GM19193 (cell line): ENCODE measurements around the gene HCN1.

Source experiments
- POLR2A ChIP-seq: IDR thresholded peaks from 4 replicates; pipeline ENCODE4 v1.6.1; 2011; ENCODE audit not compliant: insufficient read depth, insufficient read length; ENCODE audit errors: extremely low read depth

HCN1 gene

GRCh38 chr5:45288746-45289145 is 407.4 kb downstream of the HCN1 start:
- no peak for TF ChIP-seq POLR2A

- TF ChIP-seq POLR2A = no peak
Observed at GRCh38 chr5:45284436-45284835, 411.7 kb downstream of the HCN1 start.

- no peak for TF ChIP-seq POLR2A
Observed at GRCh38 chr5:45281081-45281480, 415.1 kb downstream of the HCN1 start.

DNA sequence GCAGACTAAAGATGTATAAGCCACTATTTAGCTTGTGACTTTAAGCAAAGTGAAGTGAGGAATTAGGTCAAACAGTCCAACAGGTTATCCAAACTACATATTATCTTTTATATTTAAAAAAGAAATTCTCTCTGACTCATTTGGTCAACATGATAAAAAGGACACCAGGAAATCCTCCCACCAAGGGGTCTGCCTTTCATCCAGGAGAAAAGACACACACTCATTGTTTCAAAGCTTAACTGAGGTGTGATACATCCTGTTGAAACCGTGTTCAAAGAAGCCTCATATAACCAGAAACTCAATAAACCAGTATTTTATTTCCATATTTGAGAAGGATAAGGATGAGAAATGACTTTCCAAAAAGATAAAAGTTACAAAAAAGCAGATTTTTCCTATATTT is 417.1 kb downstream of the HCN1 start:
- no peak for TF ChIP-seq POLR2A

DNA sequence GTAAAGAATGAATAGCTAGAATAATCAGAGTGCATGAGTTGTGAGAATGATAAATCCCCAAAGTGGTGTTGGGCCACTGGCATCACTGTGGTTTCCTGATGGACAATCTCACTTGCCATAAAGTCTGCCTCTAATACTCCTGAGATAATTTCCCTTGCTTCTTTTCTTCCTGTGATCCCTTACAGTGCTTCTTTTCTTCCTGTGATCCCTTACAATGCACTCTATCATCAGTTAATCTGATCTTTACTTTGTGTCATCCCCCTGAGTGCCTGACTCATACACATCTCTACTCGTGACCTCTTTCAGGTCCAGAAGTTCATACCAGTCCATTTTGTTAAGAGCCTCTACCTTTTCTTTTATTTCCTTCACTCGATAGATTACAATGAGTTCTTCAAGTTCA is 418.3 kb downstream of the HCN1 start:
- no peak for TF ChIP-seq POLR2A

- no peak for TF ChIP-seq POLR2A
Observed at GRCh38 chr5:45274241-45274640, 421.9 kb downstream of the HCN1 start.

DNA sequence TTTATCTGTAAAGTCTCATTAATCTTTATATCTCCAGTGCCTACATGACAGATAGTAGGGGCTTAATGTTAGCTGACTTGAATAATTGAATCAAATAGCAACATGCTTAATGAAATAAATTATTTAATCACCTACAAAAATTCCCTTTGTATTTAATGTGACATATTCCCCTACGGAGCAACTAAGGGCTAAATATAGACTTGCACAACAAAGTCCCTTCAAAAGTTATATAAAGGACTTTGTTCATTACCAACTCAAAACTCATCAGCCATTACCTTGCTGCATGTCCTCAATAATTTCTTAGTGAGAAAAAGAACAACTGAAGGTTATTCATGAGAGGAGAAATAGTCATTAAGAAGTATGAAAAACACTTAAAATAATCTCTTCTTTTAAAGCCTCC is 424.6 kb downstream of the HCN1 start:
- no peak for TF ChIP-seq POLR2A

DNA sequence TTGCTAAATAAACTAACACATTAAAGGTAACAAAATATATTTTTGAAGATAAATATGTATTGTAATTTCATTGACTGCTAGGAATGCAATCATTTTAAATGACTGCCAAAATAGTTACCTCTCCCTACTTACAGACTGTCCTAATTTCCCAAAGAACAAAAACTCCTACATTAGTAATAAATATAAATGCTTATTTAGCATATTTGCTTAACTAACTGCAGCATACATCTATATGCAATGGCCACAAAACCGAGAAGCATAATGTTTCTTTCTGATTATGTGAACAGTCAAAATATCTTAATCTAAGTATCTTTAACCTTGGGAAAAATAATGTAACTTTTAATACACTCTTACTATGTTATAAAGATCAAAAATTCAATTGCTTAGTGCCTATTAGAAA is 431.7 kb downstream of the HCN1 start:
- TF ChIP-seq POLR2A = no peak

DNA sequence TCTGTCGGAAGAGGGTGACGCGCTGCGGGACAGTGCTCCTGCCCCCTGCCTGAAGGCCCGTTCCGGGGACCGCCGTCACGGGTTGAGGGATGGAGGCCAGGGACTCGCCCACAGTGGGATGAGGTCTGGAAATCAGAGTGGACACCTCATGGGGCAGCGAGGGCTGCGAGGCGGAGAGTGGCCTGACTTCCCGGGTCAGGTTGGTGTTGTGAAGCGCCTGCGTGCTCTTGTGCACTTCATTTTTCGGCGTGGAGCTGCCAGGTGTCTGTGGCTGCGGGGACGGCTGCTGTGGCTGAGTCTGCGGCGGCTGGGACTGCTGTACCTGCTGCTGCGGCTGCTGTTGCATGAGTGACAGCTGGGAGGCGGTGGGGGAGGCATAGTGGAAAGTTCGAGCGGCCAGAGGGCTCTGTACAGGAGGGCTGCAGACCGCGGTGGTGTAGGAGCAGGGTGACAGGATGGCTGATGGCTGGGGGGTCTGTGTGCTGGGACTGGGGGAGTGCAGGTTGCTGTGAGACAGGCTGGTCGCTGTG is 434.1 kb downstream of the HCN1 start:
- no peak for TF ChIP-seq POLR2A

- TF ChIP-seq POLR2A = no peak
Observed at GRCh38 chr5:45261125-45261524, 435.1 kb downstream of the HCN1 start.

DNA sequence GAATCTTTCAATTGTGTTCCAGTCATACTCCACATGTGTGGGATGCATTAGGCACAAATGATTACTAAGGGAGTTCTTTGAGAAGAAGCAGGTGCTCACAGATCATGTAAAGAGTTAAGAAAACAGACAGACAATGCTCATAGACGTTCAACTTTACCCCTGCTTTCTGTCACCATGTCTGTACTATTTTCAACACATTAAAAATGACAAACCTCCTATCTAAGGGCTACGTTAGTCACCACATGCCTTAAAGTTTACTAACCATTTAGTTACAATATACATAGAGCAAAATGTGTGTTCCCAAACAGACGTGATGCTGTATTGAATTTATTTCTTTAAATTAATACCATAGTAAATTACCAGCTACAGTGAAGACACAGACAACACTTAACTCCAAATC is 435.9 kb downstream of the HCN1 start:
- no peak for TF ChIP-seq POLR2A

DNA sequence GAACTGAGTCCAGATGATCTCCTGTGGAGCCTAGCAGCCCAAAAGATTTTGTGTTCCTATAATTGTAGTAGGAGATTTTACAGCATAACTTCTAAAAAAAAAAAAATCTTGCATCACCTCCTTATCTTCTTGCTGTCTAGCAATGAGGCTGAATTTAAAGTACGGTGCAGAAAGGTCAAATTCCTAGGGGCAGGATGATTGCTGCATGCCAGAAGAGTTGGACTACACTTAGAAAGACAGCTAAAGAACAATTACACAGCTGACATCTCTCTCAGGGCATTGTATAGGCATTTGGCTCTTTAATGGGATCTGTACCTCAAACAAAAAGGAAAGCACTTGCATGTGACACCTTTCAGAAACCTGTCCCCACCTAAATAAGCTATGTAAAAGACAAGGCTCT is 443.2 kb downstream of the HCN1 start:
- no peak for TF ChIP-seq POLR2A

DNA sequence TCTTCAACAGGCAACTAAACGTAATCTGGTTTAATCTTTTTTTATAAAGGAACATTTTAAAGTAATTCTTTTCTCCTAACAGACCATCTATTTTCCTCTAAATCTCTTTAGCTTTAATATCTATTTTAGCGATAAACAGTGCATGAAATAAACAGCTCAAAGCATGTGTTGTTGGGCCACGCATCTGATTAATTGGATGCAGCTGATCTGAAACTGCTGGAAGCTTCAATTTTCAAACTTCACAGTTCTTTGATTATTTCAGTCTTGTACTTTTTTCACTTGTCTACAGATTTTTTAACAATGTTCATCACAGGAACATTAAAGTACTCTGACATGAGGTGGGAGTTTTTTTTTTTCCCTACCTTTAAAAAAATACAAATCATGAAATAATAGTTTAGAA is 443.6 kb downstream of the HCN1 start:
- no peak for TF ChIP-seq POLR2A

DNA sequence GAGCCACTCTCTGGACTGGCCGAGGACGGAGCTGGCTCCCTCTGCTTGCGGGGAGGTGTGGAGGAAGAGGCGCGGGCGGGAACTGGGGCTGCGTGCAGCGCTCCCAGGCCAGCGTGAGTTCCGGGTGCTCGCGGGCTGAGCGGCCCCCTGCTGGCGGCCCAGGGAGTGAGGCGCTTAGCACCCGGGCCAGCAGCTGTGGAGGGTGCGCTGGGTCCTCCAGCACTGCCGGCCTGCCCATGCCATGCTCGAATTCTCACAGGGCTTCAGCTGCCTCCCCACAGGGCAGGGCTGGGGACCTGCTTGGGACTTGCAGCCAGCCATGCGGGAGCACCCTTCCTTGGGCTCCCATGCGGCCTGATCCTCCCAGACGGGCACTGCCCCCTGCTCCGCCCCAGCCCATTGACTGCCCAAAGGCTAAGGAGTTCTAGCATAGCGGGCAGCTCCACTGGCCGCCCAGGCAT is 470.6 kb downstream of the HCN1 start:
- TF ChIP-seq POLR2A = no peak

- TF ChIP-seq POLR2A = no peak
Observed at GRCh38 chr5:45205403-45205961, 490.7 kb downstream of the HCN1 start.
